ENCODE measurements around the gene XKR8. TPM values are rescaled to one million over a fixed set of nuclear protein-coding genes. Genes with fewer than 3 reads are reported as not detected.

Gene XKR8
- total and polyA plus RNA-seq, 9 donors: 3.9 to 6.1 (median 5.3) TPM

GRCh38 chr1:27949027-27949426 lies 10.7 kb upstream of the XKR8 start:
- Histone ChIP-seq H3K4me1 (ENCODE audit: insufficient read depth) (no peaks in the 10 kb centered on the region), H3K36me3 (no peaks in the 10 kb centered on the region), H3K27ac (no peak overlapping the region), H3K27me3 (no peaks in the 10 kb centered on the region), H3K9me3 (no peaks in the 10 kb centered on the region), H3K4me3 (no peak overlapping the region)
- 84 to 89% (median 84%) methylated on average over 8 of the region's 8 CpGs for WGBS, 3 donors
- intact Hi-C loops (cut with DNase I): no loop called here
- TF ChIP-seq CTCF (IDR thresholded peaks at IDR 0.05) (no peak), EP300 (IDR thresholded peaks at IDR 0.05) (no peak), POLR2A (IDR thresholded peaks at IDR 0.05) (no peak)
- DNase-seq: no peak

DNA sequence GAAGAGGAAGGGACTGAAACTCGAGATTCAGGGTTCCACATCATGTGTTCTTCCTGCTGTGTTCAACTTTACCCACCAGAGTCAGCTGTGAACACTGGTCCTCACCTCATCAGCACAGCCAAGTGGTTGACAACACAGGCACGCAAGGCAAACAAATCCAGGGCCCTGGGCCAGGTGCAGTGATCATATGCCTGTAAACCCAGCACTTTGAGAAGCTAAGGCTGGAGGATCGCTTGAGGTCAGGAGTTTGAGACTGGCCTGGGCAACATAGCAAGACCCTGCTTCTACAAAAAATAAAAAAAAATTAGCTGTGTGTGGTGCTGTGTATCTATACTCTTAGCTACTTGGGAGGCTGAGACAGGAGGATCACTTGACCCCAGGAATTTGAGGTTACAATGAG lies 8.4 kb upstream of the XKR8 start:
- Histone ChIP-seq H3K36me3 (no peaks in the 10 kb centered on the region), H3K4me1 (ENCODE audit: insufficient read depth) (no peaks in the 10 kb centered on the region), H3K27ac (no peak overlapping the region), H3K27me3 (no peaks in the 10 kb centered on the region), H3K4me3 (no peak overlapping the region), H3K9me3 (no peaks in the 10 kb centered on the region)
- intact Hi-C loops (cut with DNase I): no loop called here
- TF ChIP-seq CTCF (IDR thresholded peaks at IDR 0.05) (no peak), EP300 (IDR thresholded peaks at IDR 0.05) (no peak), POLR2A (IDR thresholded peaks at IDR 0.05) (no peak)
- WGBS, 3 donors: 44 to 54% (median 50%) methylated on average over 3 of the region's 3 CpGs
- no peak for DNase-seq

DNA sequence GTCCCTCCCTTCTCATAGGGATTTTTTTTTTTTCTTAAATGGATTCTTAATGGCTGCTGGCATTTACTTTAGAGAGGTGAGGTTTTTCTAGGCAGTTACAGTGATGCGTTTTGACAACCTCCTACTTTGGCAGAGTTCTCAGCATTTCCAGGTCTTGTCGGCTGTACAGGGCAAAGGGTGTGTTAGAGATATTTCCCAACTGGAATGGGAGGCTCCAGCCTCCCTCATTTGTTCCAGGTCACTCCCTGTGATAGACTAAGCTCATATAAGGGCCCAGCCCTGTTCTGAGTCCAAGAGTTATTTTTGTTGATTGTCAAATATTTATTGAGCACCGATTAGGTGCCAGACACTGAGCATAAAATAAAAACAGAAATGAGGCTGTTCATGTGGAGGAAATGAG lies 7.6 kb upstream of the XKR8 start:
- H3K4me3 ChIP-seq: no peak overlapping the region
- H3K36me3 ChIP-seq: no peaks in the 10 kb centered on the region
- H3K9me3 ChIP-seq: no peaks in the 10 kb centered on the region
- no peaks in the 10 kb centered on the region for H3K4me1 ChIP-seq (ENCODE audit: insufficient read depth)
- intact Hi-C loops (cut with DNase I): no loop called here
- TF ChIP-seq EP300 (IDR thresholded peaks at IDR 0.05): no peak
- TF ChIP-seq CTCF (IDR thresholded peaks at IDR 0.05): no peak
- TF ChIP-seq POLR2A (IDR thresholded peaks at IDR 0.05): no peak
- WGBS, 3 donors: 39 to 51% (median 49%) methylated on average over 3 of the region's 3 CpGs
- no peaks in the 10 kb centered on the region for H3K27me3 ChIP-seq
- no peak for DNase-seq
- H3K27ac ChIP-seq: no peak overlapping the region

- Histone ChIP-seq H3K4me3 (no peak overlapping the region), H3K9me3 (no peaks in the 10 kb centered on the region), H3K4me1 (ENCODE audit: insufficient read depth) (no peaks in the 10 kb centered on the region), H3K36me3 (no peaks in the 10 kb centered on the region), H3K27me3 (no peaks in the 10 kb centered on the region), H3K27ac (no peak overlapping the region)
- 92 to 96% (median 93%) methylated on average over 10 of the region's 10 CpGs for WGBS, 3 donors
- intact Hi-C loops (cut with DNase I): no loop called here
- DNase-seq: no peak
- TF ChIP-seq EP300 (IDR thresholded peaks at IDR 0.05) (no peak), POLR2A (IDR thresholded peaks at IDR 0.05) (no peak), CTCF (IDR thresholded peaks at IDR 0.05) (no peak)
These were observed 5.6 kb upstream of the XKR8 start for GRCh38 chr1:27954186-27954585.

DNA sequence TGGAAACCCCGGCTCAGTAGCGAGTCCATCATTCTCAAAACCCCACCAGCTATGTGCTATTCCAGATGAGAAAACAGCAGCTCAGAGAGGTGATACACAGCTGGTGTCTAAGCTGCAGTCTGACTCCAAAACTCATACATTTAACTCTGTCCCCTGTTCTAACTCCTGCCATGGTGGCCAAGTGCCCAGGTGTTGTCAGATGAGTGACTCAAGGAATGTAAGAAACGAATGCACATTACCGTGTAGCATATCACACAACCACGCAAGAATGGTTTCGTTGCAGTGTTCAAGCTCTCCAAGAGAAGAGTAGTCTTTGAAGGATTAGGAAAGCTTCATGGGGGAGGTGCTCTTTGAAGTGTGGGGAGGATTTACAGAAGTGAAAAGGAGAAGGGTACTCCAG lies 4.7 kb upstream of the XKR8 start:
- no peak for DNase-seq
- Histone ChIP-seq H3K4me3 (no peak overlapping the region), H3K36me3 (no peaks in the 10 kb centered on the region), H3K27me3 (no peaks in the 10 kb centered on the region), H3K4me1 (ENCODE audit: insufficient read depth) (no peaks in the 10 kb centered on the region), H3K9me3 (no peaks in the 10 kb centered on the region), H3K27ac (no peak overlapping the region)
- WGBS, 3 donors: 80 to 84% (median 82%) methylated on average over 6 of the region's 6 CpGs
- no peak for TF ChIP-seq CTCF (IDR thresholded peaks at IDR 0.05)
- TF ChIP-seq EP300 (IDR thresholded peaks at IDR 0.05): no peak
- no peak for TF ChIP-seq POLR2A (IDR thresholded peaks at IDR 0.05)
- intact Hi-C loops (cut with DNase I): no loop called here
